Measurements from ENCODE around the gene FAM237B.

The FAM237B gene

GRCh38 chr7:90303241-90303640 is 17.9 kb downstream of the FAM237B start:
- DNase-seq = no peak
- in situ Hi-C loops (cut with HindIII; ENCODE audit: low pct_ligation_motif_present, low pct_unique_long_range_greater_than_20kb, low sequenced_read_pairs) = no loop called here

- DNase-seq = peak; percentile 74
- in situ Hi-C loops (cut with HindIII; ENCODE audit: low pct_ligation_motif_present, low pct_unique_long_range_greater_than_20kb, low sequenced_read_pairs) = no loop called here
Observed at GRCh38 chr7:90298145-90299038, 22.7 kb downstream of the FAM237B start.

- no peak for DNase-seq
- in situ Hi-C loops (cut with HindIII; ENCODE audit: low pct_ligation_motif_present, low pct_unique_long_range_greater_than_20kb, low sequenced_read_pairs) = no loop called here
Observed at GRCh38 chr7:90290244-90291113, 30.6 kb downstream of the FAM237B start.

GRCh38 chr7:90288154-90288553 is 33.0 kb downstream of the FAM237B start:
- in situ Hi-C loops (cut with HindIII; ENCODE audit: low pct_ligation_motif_present, low pct_unique_long_range_greater_than_20kb, low sequenced_read_pairs) = no loop called here
- no peak for DNase-seq

GRCh38 chr7:90276033-90276728 is 44.9 kb downstream of the FAM237B start:
- no peak for DNase-seq
- in situ Hi-C loops (cut with HindIII; ENCODE audit: low pct_ligation_motif_present, low pct_unique_long_range_greater_than_20kb, low sequenced_read_pairs) = no loop called here

- in situ Hi-C loops (cut with HindIII; ENCODE audit: low pct_ligation_motif_present, low pct_unique_long_range_greater_than_20kb, low sequenced_read_pairs) = no loop called here
- DNase-seq = no peak
Observed at GRCh38 chr7:90274161-90274560, 46.9 kb downstream of the FAM237B start.

- in situ Hi-C loops (cut with HindIII; ENCODE audit: low pct_ligation_motif_present, low pct_unique_long_range_greater_than_20kb, low sequenced_read_pairs) = no loop called here
- no peak for DNase-seq
Observed at GRCh38 chr7:90272242-90272641, 48.9 kb downstream of the FAM237B start.

GRCh38 chr7:90271753-90272152 is 49.4 kb downstream of the FAM237B start:
- in situ Hi-C loops (cut with HindIII; ENCODE audit: low pct_ligation_motif_present, low pct_unique_long_range_greater_than_20kb, low sequenced_read_pairs) = no loop called here
- DNase-seq = no peak

- no peak for DNase-seq
- in situ Hi-C loops (cut with HindIII; ENCODE audit: low pct_ligation_motif_present, low pct_unique_long_range_greater_than_20kb, low sequenced_read_pairs) = no loop called here
Observed at GRCh38 chr7:90270431-90271178, 50.5 kb downstream of the FAM237B start.

- DNase-seq = no peak
- in situ Hi-C loops (cut with HindIII; ENCODE audit: low pct_ligation_motif_present, low pct_unique_long_range_greater_than_20kb, low sequenced_read_pairs) = no loop called here
Observed at GRCh38 chr7:90269163-90269562, 51.9 kb downstream of the FAM237B start.

GRCh38 chr7:90267263-90267858 is 53.7 kb downstream of the FAM237B start:
- in situ Hi-C loops (cut with HindIII; ENCODE audit: low pct_ligation_motif_present, low pct_unique_long_range_greater_than_20kb, low sequenced_read_pairs) = no loop called here
- no peak for DNase-seq

GRCh38 chr7:90266808-90267207 is 54.3 kb downstream of the FAM237B start:
- in situ Hi-C loops (cut with HindIII; ENCODE audit: low pct_ligation_motif_present, low pct_unique_long_range_greater_than_20kb, low sequenced_read_pairs) = no loop called here
- DNase-seq = no peak

Measured in ACHN (cell line).